ENCODE measurements around the gene FOXE1. TPM values are rescaled to one million over a fixed set of nuclear protein-coding genes. Genes with fewer than 3 reads are reported as not detected.

The FOXE1 gene
- total RNA-seq, 4 donors from 2014 or later: 405 to 748 (median 454) TPM

- peaks cover 0 to 16% of the 10 kb centered on the region in 2 donors for H3K4me1 ChIP-seq
- WGBS, 2 donors: 42 to 43% methylated on average over 9 of the region's 9 CpGs
- H3K4me3 ChIP-seq (replicated peaks in 1 of 3): no peak overlapping the region
- no peaks in the 10 kb centered on the region for H3K9me3 ChIP-seq
- TF ChIP-seq POLR2A (IDR thresholded peaks at IDR 0.05): no peak
- TF ChIP-seq, protein P1, sequence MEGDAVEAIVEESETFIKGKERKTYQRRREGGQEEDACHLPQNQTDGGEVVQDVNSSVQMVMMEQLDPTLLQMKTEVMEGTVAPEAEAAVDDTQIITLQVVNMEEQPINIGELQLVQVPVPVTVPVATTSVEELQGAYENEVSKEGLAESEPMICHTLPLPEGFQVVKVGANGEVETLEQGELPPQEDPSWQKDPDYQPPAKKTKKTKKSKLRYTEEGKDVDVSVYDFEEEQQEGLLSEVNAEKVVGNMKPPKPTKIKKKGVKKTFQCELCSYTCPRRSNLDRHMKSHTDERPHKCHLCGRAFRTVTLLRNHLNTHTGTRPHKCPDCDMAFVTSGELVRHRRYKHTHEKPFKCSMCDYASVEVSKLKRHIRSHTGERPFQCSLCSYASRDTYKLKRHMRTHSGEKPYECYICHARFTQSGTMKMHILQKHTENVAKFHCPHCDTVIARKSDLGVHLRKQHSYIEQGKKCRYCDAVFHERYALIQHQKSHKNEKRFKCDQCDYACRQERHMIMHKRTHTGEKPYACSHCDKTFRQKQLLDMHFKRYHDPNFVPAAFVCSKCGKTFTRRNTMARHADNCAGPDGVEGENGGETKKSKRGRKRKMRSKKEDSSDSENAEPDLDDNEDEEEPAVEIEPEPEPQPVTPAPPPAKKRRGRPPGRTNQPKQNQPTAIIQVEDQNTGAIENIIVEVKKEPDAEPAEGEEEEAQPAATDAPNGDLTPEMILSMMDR (IDR thresholded peaks at IDR 0.05): peak; percentile 16 to 69 (median 44)
- intact Hi-C loops (cut with DNase I): no loop called here
- no peak overlapping the region for H3K27ac ChIP-seq
- no peaks in the 10 kb centered on the region for H3K27me3 ChIP-seq
- DNase-seq: peak; percentile 36 to 52
- no peaks in the 10 kb centered on the region for H3K36me3 ChIP-seq
Observed at GRCh38 chr9:97889941-97890887, 37.2 kb downstream of the FOXE1 start.

DNA sequence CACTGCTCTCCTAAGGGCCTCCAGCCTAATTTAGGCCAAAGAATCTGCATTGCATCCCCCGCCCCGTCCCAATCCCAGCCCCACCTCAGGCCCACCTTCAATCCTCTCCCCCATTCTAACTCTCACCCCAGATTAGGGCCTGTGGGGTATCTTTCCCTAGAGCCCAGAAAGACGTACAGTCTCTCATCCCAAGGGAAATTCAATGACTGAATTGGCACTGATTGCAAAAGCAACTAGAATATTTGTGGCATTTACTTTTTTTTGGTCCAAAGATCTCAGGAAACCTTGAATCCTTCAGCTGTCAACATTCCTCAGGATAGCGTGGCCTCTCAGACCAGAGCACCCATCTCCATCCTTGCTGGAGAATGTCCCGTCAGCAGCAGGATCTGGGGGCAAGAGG is 38.7 kb downstream of the FOXE1 start:
- Histone ChIP-seq H3K9me3 (no peaks in the 10 kb centered on the region), H3K36me3 (no peaks in the 10 kb centered on the region), H3K4me3 (replicated peaks in 1 of 3) (no peak overlapping the region), H3K27me3 (no peaks in the 10 kb centered on the region), H3K4me1 (peaks cover 0 to 16% of the 10 kb centered on the region in 2 donors), H3K27ac (no peak overlapping the region)
- WGBS, 2 donors: 88 to 92% methylated on average over 5 of the region's 5 CpGs
- no peak for DNase-seq
- TF ChIP-seq, protein P1 (IDR thresholded peaks at IDR 0.05): no peak
- no peak for TF ChIP-seq POLR2A (IDR thresholded peaks at IDR 0.05)
- intact Hi-C loops (cut with DNase I): no loop called here

- intact Hi-C loops (cut with DNase I): no loop called here
- Histone ChIP-seq H3K4me3 (replicated peaks in 1 of 3) (no peak overlapping the region), H3K4me1 (peaks cover 0 to 13% of the 10 kb centered on the region in 2 donors), H3K36me3 (no peaks in the 10 kb centered on the region), H3K27ac (no peak overlapping the region), H3K9me3 (no peaks in the 10 kb centered on the region), H3K27me3 (no peaks in the 10 kb centered on the region)
- 85 to 90% methylated on average over 2 of the region's 2 CpGs for WGBS, 2 donors
- DNase-seq: no peak
- TF ChIP-seq POLR2A (IDR thresholded peaks at IDR 0.05): no peak
- TF ChIP-seq, protein P1 (IDR thresholded peaks at IDR 0.05): no peak
Observed at GRCh38 chr9:97892421-97892820, 39.4 kb downstream of the FOXE1 start.

DNA sequence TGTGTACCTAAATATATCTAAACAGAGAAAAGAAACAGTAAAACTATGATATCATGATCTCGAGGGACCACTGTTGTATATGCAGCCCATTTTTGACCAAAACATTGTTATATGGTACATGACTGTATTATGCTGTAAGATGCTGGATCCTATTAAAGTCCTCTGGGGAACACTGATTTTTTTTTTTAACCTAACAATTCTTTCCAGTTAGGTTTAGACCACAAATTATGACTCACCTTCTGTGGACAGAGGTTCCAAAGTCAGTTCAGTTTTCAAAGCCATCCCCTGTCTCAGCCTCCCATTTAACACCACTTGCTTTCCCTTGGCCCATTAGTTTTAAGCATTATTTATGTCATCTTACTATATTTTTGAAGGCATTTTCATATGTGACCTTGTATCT is 42.2 kb downstream of the FOXE1 start:
- WGBS, 2 donors: 92 to 98% methylated on average over 1 of the region's 1 CpG
- Histone ChIP-seq H3K27ac (no peak overlapping the region), H3K9me3 (no peaks in the 10 kb centered on the region), H3K36me3 (no peaks in the 10 kb centered on the region), H3K27me3 (no peaks in the 10 kb centered on the region), H3K4me1 (peaks cover 0 to 11% of the 10 kb centered on the region in 2 donors), H3K4me3 (replicated peaks in 1 of 3) (no peak overlapping the region)
- DNase-seq: no peak
- TF ChIP-seq, protein P1 (IDR thresholded peaks at IDR 0.05): no peak
- TF ChIP-seq POLR2A (IDR thresholded peaks at IDR 0.05): no peak
- intact Hi-C loops (cut with DNase I): no loop called here

DNA sequence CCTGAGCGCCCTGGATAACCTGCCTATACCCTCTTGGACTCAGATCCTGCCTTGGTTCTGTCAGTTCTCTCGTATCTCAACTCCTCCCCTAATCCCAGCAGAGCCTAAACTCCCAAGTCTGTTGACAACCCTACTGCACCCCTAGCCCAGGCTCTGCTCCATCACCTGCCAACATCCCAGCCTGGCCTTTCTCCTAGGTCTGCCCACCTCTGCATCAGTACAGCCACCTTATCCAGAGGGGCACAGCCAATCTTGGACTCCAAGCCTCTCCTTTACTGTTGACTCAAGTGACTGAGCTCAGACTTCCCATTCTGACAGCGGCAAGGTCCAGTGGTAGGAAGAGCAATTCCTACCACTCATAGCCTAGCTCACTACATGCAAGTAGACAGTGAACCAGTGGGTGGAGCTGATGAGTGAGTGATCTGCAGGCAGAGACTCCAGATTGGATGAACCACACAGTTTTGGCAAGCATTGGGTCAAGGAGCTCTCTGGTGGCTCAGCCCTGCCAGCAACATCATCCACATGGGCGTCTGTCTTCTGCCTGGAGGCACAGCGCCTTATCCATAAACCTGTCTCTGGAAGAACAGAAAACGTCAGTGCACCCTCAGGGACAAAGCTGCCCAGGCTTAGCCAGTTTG is 42.8 kb downstream of the FOXE1 start:
- H3K4me3 ChIP-seq (replicated peaks in 1 of 3): no peak overlapping the region
- intact Hi-C loops (cut with DNase I): no loop called here
- no peaks in the 10 kb centered on the region for H3K27me3 ChIP-seq
- H3K9me3 ChIP-seq: no peaks in the 10 kb centered on the region
- no peaks in the 10 kb centered on the region for H3K36me3 ChIP-seq
- peaks cover 6 to 14% of the 10 kb centered on the region in 2 donors for H3K4me1 ChIP-seq
- TF ChIP-seq POLR2A (IDR thresholded peaks at IDR 0.05): no peak
- TF ChIP-seq, protein P1 (IDR thresholded peaks at IDR 0.05): peak in 1 of 6 experiments; percentile 5
- DNase-seq: peak; percentile 17
- H3K27ac ChIP-seq: no peak overlapping the region
- WGBS, 2 donors: 83 to 91% methylated on average over 5 of the region's 6 CpGs
